ENCODE measurements around the gene NMNAT3. TPM values are rescaled to one million over a fixed set of nuclear protein-coding genes. Genes with fewer than 3 reads are reported as not detected.

Gene NMNAT3
- total RNA-seq, 1 donor from 2014 or later, result 0.95 TPM

GRCh38 chr3:139668332-139668731, 9.4 kb downstream of the NMNAT3 start:
- no peaks in the 10 kb centered on the region for H3K4me1 ChIP-seq
- H3K4me2 ChIP-seq, result no peak overlapping the region
- no peak overlapping the region for H3K27ac ChIP-seq
- H3K36me3 ChIP-seq, result no peaks in the 10 kb centered on the region
- peaks cover 2% of the 10 kb centered on the region for H3K4me1 Mint-ChIP-seq
- H3K27me3 Mint-ChIP-seq (ENCODE audit: insufficient read depth, low read depth), result no peaks in the 10 kb centered on the region
- H3K9me3 ChIP-seq (ENCODE audit: low read depth), result no peaks in the 10 kb centered on the region
- no peaks in the 10 kb centered on the region for H3K9me3 Mint-ChIP-seq
- no peaks in the 10 kb centered on the region for H3F3A ChIP-seq (ENCODE audit: low read depth)
- no peaks in the 10 kb centered on the region for H3K36me3 Mint-ChIP-seq
- TF ChIP-seq EZH2 (IDR thresholded peaks at IDR 0.05) (no peak), EZH2phosphoT487 (IDR thresholded peaks at IDR 0.05) (no peak)
- TF ChIP-seq, protein P1, sequence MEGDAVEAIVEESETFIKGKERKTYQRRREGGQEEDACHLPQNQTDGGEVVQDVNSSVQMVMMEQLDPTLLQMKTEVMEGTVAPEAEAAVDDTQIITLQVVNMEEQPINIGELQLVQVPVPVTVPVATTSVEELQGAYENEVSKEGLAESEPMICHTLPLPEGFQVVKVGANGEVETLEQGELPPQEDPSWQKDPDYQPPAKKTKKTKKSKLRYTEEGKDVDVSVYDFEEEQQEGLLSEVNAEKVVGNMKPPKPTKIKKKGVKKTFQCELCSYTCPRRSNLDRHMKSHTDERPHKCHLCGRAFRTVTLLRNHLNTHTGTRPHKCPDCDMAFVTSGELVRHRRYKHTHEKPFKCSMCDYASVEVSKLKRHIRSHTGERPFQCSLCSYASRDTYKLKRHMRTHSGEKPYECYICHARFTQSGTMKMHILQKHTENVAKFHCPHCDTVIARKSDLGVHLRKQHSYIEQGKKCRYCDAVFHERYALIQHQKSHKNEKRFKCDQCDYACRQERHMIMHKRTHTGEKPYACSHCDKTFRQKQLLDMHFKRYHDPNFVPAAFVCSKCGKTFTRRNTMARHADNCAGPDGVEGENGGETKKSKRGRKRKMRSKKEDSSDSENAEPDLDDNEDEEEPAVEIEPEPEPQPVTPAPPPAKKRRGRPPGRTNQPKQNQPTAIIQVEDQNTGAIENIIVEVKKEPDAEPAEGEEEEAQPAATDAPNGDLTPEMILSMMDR (IDR thresholded peaks at IDR 0.05), result no peak
- no peak overlapping the region for H3K4me3 ChIP-seq
- H3K4me3 Mint-ChIP-seq, result no peak overlapping the region
- H4K20me1 ChIP-seq (ENCODE audit: low read depth), result no peaks in the 10 kb centered on the region
- H3K27me3 ChIP-seq, result no peaks in the 10 kb centered on the region
- H3K27ac Mint-ChIP-seq, result no peak overlapping the region
- H3K9ac ChIP-seq, result no peak overlapping the region
- no peak overlapping the region for H2AFZ ChIP-seq (replicated peaks)
- no peak for DNase-seq (ENCODE audit: low spot score)
- H3K79me2 ChIP-seq (ENCODE audit: low read depth), result no peaks in the 10 kb centered on the region

DNA sequence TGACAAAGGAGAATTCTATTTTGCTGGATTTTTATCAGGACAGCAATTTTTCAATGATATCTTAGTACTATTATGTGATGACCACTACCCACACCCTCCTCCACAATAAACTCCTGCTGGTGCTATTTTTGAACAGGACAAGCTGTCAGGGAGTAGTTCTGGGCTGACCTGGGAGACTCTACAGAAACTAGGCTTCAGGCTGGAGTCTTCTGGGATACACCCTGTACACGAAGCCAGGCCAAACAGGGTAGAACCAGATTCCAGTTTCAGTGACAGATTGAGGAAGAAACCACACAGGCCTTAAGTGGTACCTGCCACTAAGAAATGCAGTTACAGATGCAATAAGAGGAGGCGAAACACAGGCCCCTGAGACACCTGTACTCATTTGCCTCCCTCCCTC, 12.8 kb downstream of the NMNAT3 start:
- H4K20me1 ChIP-seq (ENCODE audit: low read depth), result no peaks in the 10 kb centered on the region
- no peaks in the 10 kb centered on the region for H3K79me2 ChIP-seq (ENCODE audit: low read depth)
- H3K27me3 ChIP-seq, result no peaks in the 10 kb centered on the region
- Mint-ChIP-seq H3K4me3 (no peak overlapping the region), H3K4me1 (peaks cover under 1% of the 10 kb centered on the region), H3K36me3 (no peaks in the 10 kb centered on the region), H3K9me3 (no peaks in the 10 kb centered on the region), H3K27me3 (ENCODE audit: insufficient read depth, low read depth) (no peaks in the 10 kb centered on the region), H3K27ac (no peak overlapping the region)
- H3K4me1 ChIP-seq, result no peaks in the 10 kb centered on the region
- H3K36me3 ChIP-seq, result no peaks in the 10 kb centered on the region
- H3K9me3 ChIP-seq (ENCODE audit: low read depth), result no peaks in the 10 kb centered on the region
- no peak overlapping the region for H3K4me2 ChIP-seq
- H3K27ac ChIP-seq, result no peak overlapping the region
- TF ChIP-seq EZH2phosphoT487 (IDR thresholded peaks at IDR 0.05) (no peak), EZH2 (IDR thresholded peaks at IDR 0.05) (no peak)
- TF ChIP-seq, protein P1 (IDR thresholded peaks at IDR 0.05), result no peak
- H3F3A ChIP-seq (ENCODE audit: low read depth), result no peaks in the 10 kb centered on the region
- no peak overlapping the region for H3K9ac ChIP-seq
- no peak overlapping the region for H2AFZ ChIP-seq (replicated peaks)
- H3K4me3 ChIP-seq, result no peak overlapping the region
- no peak for DNase-seq (ENCODE audit: low spot score)

GRCh38 chr3:139660269-139660668, 17.5 kb downstream of the NMNAT3 start:
- H3F3A ChIP-seq (ENCODE audit: low read depth), result no peaks in the 10 kb centered on the region
- no peaks in the 10 kb centered on the region for H3K27me3 Mint-ChIP-seq (ENCODE audit: insufficient read depth, low read depth)
- no peaks in the 10 kb centered on the region for H3K9me3 ChIP-seq (ENCODE audit: low read depth)
- no peak overlapping the region for H3K9ac ChIP-seq
- H3K36me3 Mint-ChIP-seq, result no peaks in the 10 kb centered on the region
- no peaks in the 10 kb centered on the region for H3K4me1 ChIP-seq
- H4K20me1 ChIP-seq (ENCODE audit: low read depth), result no peaks in the 10 kb centered on the region
- no peak overlapping the region for H2AFZ ChIP-seq (replicated peaks)
- H3K4me3 Mint-ChIP-seq, result no peak overlapping the region
- no peaks in the 10 kb centered on the region for H3K79me2 ChIP-seq (ENCODE audit: low read depth)
- no peak for TF ChIP-seq EZH2phosphoT487 (IDR thresholded peaks at IDR 0.05)
- TF ChIP-seq, protein P1 (IDR thresholded peaks at IDR 0.05), result no peak
- TF ChIP-seq EZH2 (IDR thresholded peaks at IDR 0.05), result no peak
- H3K9me3 Mint-ChIP-seq, result no peaks in the 10 kb centered on the region
- DNase-seq (ENCODE audit: low spot score), result no peak
- H3K27me3 ChIP-seq, result no peaks in the 10 kb centered on the region
- no peaks in the 10 kb centered on the region for H3K36me3 ChIP-seq
- H3K4me3 ChIP-seq, result no peak overlapping the region
- no peak overlapping the region for H3K27ac ChIP-seq
- H3K4me2 ChIP-seq, result no peak overlapping the region
- no peak overlapping the region for H3K27ac Mint-ChIP-seq
- no peaks in the 10 kb centered on the region for H3K4me1 Mint-ChIP-seq

Data from neural progenitor cell (in vitro differentiated cells).